H9 (cell line): Measurements from ENCODE around the gene TMEM171. TPM values are rescaled to one million over a fixed set of nuclear protein-coding genes. Genes with fewer than 3 reads are reported as not detected.
A peak's percentile ranks its signal among the peaks of the same experiment; 100 is the strongest.

Experiments used
- DNase-seq: peaks from one replicate; pipeline ENCODE4 v3.0.0-alpha.2; 2017
- H2AFZ ChIP-seq: one replicate; pipeline ENCODE4 v1.6.1; 2013; ENCODE audit warnings: mild to moderate bottlenecking, low read length, control low read depth, moderate library complexity
- H2AK5ac ChIP-seq: 2 replicates; pipeline ENCODE4 v1.6.1; 2013; ENCODE audit warnings: low read length, control low read depth, mixed read lengths; ENCODE audit not compliant: insufficient read length
- H2BK120ac ChIP-seq: one replicate; pipeline ENCODE4 v1.6.1; 2013; ENCODE audit warnings: low read depth, mild to moderate bottlenecking, low read length, control low read depth, inconsistent platforms; ENCODE audit not compliant: poor library complexity, severe bottlenecking
- H2BK12ac ChIP-seq: 2 replicates; pipeline ENCODE4 v1.6.1; 2013; ENCODE audit warnings: low read length, control low read depth, mixed read lengths, low read depth; ENCODE audit not compliant: insufficient read length
- H2BK15ac ChIP-seq: 2 replicates; pipeline ENCODE4 v1.6.1; 2013; ENCODE audit warnings: low read depth, low read length, control low read depth
- H2BK20ac ChIP-seq: one replicate; pipeline ENCODE4 v1.6.1; 2013; ENCODE audit warnings: low read depth, mild to moderate bottlenecking, low read length, control low read depth, inconsistent platforms; ENCODE audit not compliant: poor library complexity, severe bottlenecking
- H2BK5ac ChIP-seq: 2 replicates; pipeline ENCODE4 v1.6.1; 2013; ENCODE audit warnings: low read length, control low read depth, mixed read lengths; ENCODE audit not compliant: insufficient read length
- H3K14ac ChIP-seq: 2 replicates; pipeline ENCODE4 v1.6.1; 2013; ENCODE audit warnings: low read length, control low read depth; ENCODE audit not compliant: insufficient read depth
- H3K18ac ChIP-seq: 2 replicates; pipeline ENCODE4 v1.6.1; 2013; ENCODE audit warnings: low read depth, mild to moderate bottlenecking, mixed read lengths, low read length, control low read depth; ENCODE audit not compliant: insufficient read length
- H3K23ac ChIP-seq: 2 replicates; pipeline ENCODE4 v1.6.1; 2013; ENCODE audit warnings: low read length, control low read depth, mixed read lengths, low read depth; ENCODE audit not compliant: insufficient read length
- H3K23me2 ChIP-seq: 2 replicates; pipeline ENCODE4 v1.6.1; 2013; ENCODE audit warnings: low read depth, mild to moderate bottlenecking, mixed read lengths, low read length, control low read depth; ENCODE audit not compliant: insufficient read length, poor library complexity, severe bottlenecking
- H3K27ac ChIP-seq: 2 replicates; pipeline ENCODE4 v1.5.1; 2013; ENCODE audit warnings: low read length, control low read depth, mixed read lengths, low read depth; ENCODE audit not compliant: insufficient read length
- H3K27me3 ChIP-seq: 2 replicates; pipeline ENCODE4 v1.6.1; 2013; ENCODE audit warnings: low read length, control low read depth, inconsistent platforms; ENCODE audit not compliant: insufficient read depth
- H3K4ac ChIP-seq: 2 replicates; pipeline ENCODE4 v1.6.1; 2013; ENCODE audit warnings: low read depth, mild to moderate bottlenecking, control low read depth, inconsistent platforms, low read length, moderate library complexity
- H3K4me1 ChIP-seq: 2 replicates; pipeline ENCODE4 v1.6.1; 2013; ENCODE audit warnings: low read length, control low read depth, inconsistent platforms; ENCODE audit not compliant: insufficient read depth
- H3K4me2 ChIP-seq: 2 replicates; pipeline ENCODE4 v1.6.1; 2013; ENCODE audit warnings: low read length, control low read depth, mixed read lengths; ENCODE audit not compliant: insufficient read length, insufficient read depth
- H3K56ac ChIP-seq: 2 replicates; pipeline ENCODE4 v1.6.1; 2013; ENCODE audit warnings: low read depth, mild to moderate bottlenecking, mixed read lengths, low read length, control low read depth; ENCODE audit not compliant: insufficient read length
- H3K79me1 ChIP-seq: 2 replicates; pipeline ENCODE4 v1.6.1; 2013; ENCODE audit warnings: low read depth, mild to moderate bottlenecking, moderate library complexity, low read length, control low read depth, inconsistent platforms; ENCODE audit not compliant: insufficient read depth, poor library complexity, severe bottlenecking
- H3K79me2 ChIP-seq: 2 replicates; pipeline ENCODE4 v1.6.1; 2013; ENCODE audit warnings: low read length, control low read depth, inconsistent platforms; ENCODE audit not compliant: insufficient read depth
- H3K9ac ChIP-seq: 2 replicates; pipeline ENCODE4 v1.6.1; 2013; ENCODE audit warnings: low read length, control low read depth, mixed read lengths; ENCODE audit not compliant: insufficient read length; ENCODE audit errors: extremely low read depth
- H3K9me3 ChIP-seq: one replicate; pipeline ENCODE4 v1.6.1; 2013; ENCODE audit warnings: low read depth, low read length, inconsistent platforms; ENCODE audit not compliant: control insufficient read depth
- H3T11ph ChIP-seq: one replicate; pipeline ENCODE4 v1.6.1; 2013; ENCODE audit warnings: mild to moderate bottlenecking, low read length, control low read depth, inconsistent platforms
- H4K20me1 ChIP-seq: one replicate; pipeline ENCODE4 v1.6.1; 2013; ENCODE audit not compliant: control insufficient read depth, insufficient read length, insufficient read depth
- H4K5ac ChIP-seq: 2 replicates; pipeline ENCODE4 v1.6.1; 2013; ENCODE audit warnings: low read depth, mild to moderate bottlenecking, mixed read lengths, low read length, control low read depth; ENCODE audit not compliant: insufficient read length
- H4K8ac ChIP-seq: replicated peaks from 2 replicates; pipeline ENCODE4 v1.6.1; 2013; ENCODE audit warnings: low read length, control low read depth, mixed read lengths, low read depth; ENCODE audit not compliant: insufficient read length
- H4K91ac ChIP-seq: 2 replicates; pipeline ENCODE4 v1.6.1; 2013; ENCODE audit warnings: low read depth, mild to moderate bottlenecking, moderate library complexity, mixed read lengths, low read length, control low read depth; ENCODE audit not compliant: insufficient read length
- H3K27ac Mint-ChIP-seq, 3 experiments: 2 replicates in 2 of 3; 3 replicates in 1 of 3; pipeline ENCODE4 v1.8.0; 2020 to 2021; ENCODE audit warnings: mixed read lengths in 3 of 3, mild to moderate bottlenecking in 1 of 3, moderate library complexity in 1 of 3
- H3K27me3 Mint-ChIP-seq: 2 replicates; pipeline ENCODE4 v1.8.0; 2021; ENCODE audit warnings: low read depth, mild to moderate bottlenecking, moderate library complexity, mixed read lengths
- H3K36me3 Mint-ChIP-seq, 3 experiments: 2 replicates in 2 of 3; 3 replicates in 1 of 3; pipeline ENCODE4 v1.8.0; 2020 to 2021; ENCODE audit warnings: low read depth in 3 of 3, mixed read lengths in 3 of 3; ENCODE audit not compliant: insufficient read depth in 1 of 3
- H3K4me1 Mint-ChIP-seq, 2 experiments: 2 replicates each; pipeline ENCODE4 v1.8.0; 2020; ENCODE audit warnings: mixed read lengths in 2 of 2
- H3K4me3 Mint-ChIP-seq, 2 experiments: 2 replicates in 1 of 2; 3 replicates in 1 of 2; pipeline ENCODE4 v1.8.0; 2020 to 2021; ENCODE audit warnings: mild to moderate bottlenecking in 2 of 2, mixed read lengths in 2 of 2, moderate library complexity in 1 of 2
- H3K9me3 Mint-ChIP-seq, 2 experiments: 2 replicates in 1 of 2; 3 replicates in 1 of 2; pipeline ENCODE4 v1.8.0; 2020; ENCODE audit warnings: mild to moderate bottlenecking in 2 of 2, mixed read lengths in 2 of 2, moderate library complexity in 1 of 2
- WGBS: extraction: QIAGEN DNeasy Blood & Tissue Kit; methylation state at CpG from one replicate; pipeline ENCODE4 v1.1.7; 2013; ENCODE audit warnings: missing lambda C conversion rate, low lambda C conversion rate, mixed read lengths; ENCODE audit not compliant: insufficient read length; ENCODE audit errors: extremely low coverage; 5-methylcytosine and 5-hydroxymethylcytosine counted together
- long read RNA-seq: library from polyadenylated mRNA; unstranded; transcript quantifications from one replicate; pipeline ENCODE4 v2.0.0, GENCODE V29; 2020
- total RNA-seq: library from RNA; stranded (reverse); gene quantifications from 2 replicates; pipeline ENCODE4 v1.2.1, GENCODE V29; 2021
- TF ChIP-seq, protein P1 (sequence below): fragments of 200-600 bp; sonication (generic); conservative IDR thresholded peaks from 3 replicates; pipeline ENCODE4 v1.8.0; 2021; ENCODE audit warnings: antibody characterized with exemption, mild to moderate bottlenecking

Gene TMEM171, protein sequence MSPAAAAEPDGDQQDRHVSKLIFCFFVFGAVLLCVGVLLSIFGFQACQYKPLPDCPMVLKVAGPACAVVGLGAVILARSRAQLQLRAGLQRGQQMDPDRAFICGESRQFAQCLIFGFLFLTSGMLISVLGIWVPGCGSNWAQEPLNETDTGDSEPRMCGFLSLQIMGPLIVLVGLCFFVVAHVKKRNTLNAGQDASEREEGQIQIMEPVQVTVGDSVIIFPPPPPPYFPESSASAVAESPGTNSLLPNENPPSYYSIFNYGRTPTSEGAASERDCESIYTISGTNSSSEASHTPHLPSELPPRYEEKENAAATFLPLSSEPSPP
- 0.42 TPM in 2 replicates for total RNA-seq
- long read RNA-seq, partial matches to known transcripts, result 0 of 3 reads
- long read RNA-seq, other reads (novel, unspliced or antisense), result 0 of 3 reads

DNA sequence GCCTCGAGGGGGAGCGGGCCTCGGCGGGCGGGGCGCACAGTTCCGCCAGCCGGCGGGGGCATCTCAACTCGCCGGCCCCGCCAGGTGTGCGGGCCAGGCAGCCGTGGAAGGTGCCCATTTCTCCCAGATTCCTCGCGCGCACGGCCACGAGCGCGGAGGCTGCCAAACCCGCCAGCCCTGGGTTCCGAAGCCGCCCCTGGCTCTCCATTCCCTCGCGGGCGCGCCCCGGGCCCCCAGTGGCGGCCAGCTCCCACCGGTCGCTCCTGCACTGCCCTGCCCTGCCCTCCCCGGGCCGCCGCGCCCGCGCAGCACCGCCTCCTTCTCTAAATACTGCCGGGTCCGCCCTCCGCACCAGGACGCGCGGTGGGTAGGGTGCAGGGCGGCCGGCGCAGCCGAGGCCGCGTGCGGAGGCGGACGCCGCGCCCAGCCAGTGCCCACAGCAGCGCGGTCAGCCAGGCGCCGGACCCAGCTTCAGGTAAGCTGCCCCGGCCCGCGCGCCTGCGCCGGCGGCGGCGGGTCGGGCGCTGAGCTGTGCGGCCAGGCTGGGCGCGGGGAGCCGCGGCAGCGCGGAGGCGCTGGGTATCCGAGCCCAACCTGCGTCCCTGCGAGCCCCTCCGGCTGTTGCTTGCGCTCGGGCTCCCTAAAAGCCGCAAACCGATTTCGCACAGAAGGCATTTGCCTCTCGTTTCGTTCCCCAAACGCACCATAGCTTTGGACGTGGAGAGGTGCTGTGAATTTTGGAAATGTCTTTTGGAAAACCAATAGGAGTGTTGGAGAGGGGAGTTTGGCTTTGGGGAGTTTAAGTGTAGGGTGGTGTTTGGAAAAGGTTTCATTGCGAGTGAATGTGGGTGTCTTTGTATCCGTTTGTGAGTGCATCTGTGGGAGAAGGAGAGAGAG, at the start of gene TMEM171:
Gene TMEM171, plus strand, starts transcription at position 354 of the 897 bp plus-strand sequence. CDS start 2,799 bp downstream, outside the sequence.
- no peak within 1 kb of the TSS for H3K56ac ChIP-seq
- H3K4me3 Mint-ChIP-seq, result peak within 1 kb of the TSS; percentile 70 to 80
- peak within 1 kb of the TSS; percentile 43 for H3K14ac ChIP-seq
- WGBS, result no CpG with 5 or more reads among the region's 94 CpGs
- no peak within 1 kb of the TSS for H2BK120ac ChIP-seq
- peaks cover 10% of the 10 kb centered on the region for H3K23me2 ChIP-seq
- no peaks in the 10 kb centered on the region for H3K79me1 ChIP-seq
- peaks cover 61% of the 10 kb centered on the region for H3K27me3 Mint-ChIP-seq
- no peak within 1 kb of the TSS for H2AK5ac ChIP-seq
- H3K9me3 Mint-ChIP-seq, result peaks cover 0 to 3% of the 10 kb centered on the region in 2 experiments; a peak in 1 of 5 replicates
- H3K9me3 ChIP-seq, result no peaks in the 10 kb centered on the region
- peak within 1 kb of the TSS; percentile 36 for H4K8ac ChIP-seq
- H2BK15ac ChIP-seq, result no peak within 1 kb of the TSS
- H3K27ac Mint-ChIP-seq, result no peak within 1 kb of the TSS
- H3T11ph ChIP-seq, result no peak within 1 kb of the TSS
- no peak within 1 kb of the TSS for H2BK5ac ChIP-seq
- H2BK20ac ChIP-seq, result no peak within 1 kb of the TSS
- H3K23ac ChIP-seq, result no peak within 1 kb of the TSS
- no peak within 1 kb of the TSS for H3K27ac ChIP-seq
- H4K5ac ChIP-seq, result no peak within 1 kb of the TSS
- H3K18ac ChIP-seq, result no peak within 1 kb of the TSS
- peaks cover 20 to 24% of the 10 kb centered on the region in 2 experiments for H3K4me1 Mint-ChIP-seq
- H3K4ac ChIP-seq, result no peak within 1 kb of the TSS
- TF ChIP-seq, protein P1, sequence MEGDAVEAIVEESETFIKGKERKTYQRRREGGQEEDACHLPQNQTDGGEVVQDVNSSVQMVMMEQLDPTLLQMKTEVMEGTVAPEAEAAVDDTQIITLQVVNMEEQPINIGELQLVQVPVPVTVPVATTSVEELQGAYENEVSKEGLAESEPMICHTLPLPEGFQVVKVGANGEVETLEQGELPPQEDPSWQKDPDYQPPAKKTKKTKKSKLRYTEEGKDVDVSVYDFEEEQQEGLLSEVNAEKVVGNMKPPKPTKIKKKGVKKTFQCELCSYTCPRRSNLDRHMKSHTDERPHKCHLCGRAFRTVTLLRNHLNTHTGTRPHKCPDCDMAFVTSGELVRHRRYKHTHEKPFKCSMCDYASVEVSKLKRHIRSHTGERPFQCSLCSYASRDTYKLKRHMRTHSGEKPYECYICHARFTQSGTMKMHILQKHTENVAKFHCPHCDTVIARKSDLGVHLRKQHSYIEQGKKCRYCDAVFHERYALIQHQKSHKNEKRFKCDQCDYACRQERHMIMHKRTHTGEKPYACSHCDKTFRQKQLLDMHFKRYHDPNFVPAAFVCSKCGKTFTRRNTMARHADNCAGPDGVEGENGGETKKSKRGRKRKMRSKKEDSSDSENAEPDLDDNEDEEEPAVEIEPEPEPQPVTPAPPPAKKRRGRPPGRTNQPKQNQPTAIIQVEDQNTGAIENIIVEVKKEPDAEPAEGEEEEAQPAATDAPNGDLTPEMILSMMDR, result no peak
- no peak within 1 kb of the TSS for H4K91ac ChIP-seq
- H3K36me3 Mint-ChIP-seq, result no peaks in the 10 kb centered on the region; a peak in 1 of 7 replicates
- no peaks in the 10 kb centered on the region for H3K79me2 ChIP-seq
- H3K4me1 ChIP-seq, result no peaks in the 10 kb centered on the region
- H2BK12ac ChIP-seq, result no peak within 1 kb of the TSS
- H3K4me2 ChIP-seq, result peak within 1 kb of the TSS; percentile 80
- H3K27me3 ChIP-seq, result peaks cover 16% of the 10 kb centered on the region; the same call in 1 of the 2 replicates
- H4K20me1 ChIP-seq, result no peaks in the 10 kb centered on the region
- peak within 1 kb of the TSS; percentile 5 for H3K9ac ChIP-seq
- no peak within 1 kb of the TSS for H2AFZ ChIP-seq
- DNase-seq, result peak; percentile 66
